CD14-positive monocyte (primary cell): ENCODE results near the gene STK32B. TPM values are rescaled to one million over a fixed set of nuclear protein-coding genes. Genes with fewer than 3 reads are reported as not detected.

Experiments
- DNase-seq, 3 donors: peaks; one replicate each; pipeline ENCODE4 v3.0.0-alpha.2; 2011 to 2022
- H2AFZ ChIP-seq: 2 replicates; pipeline ENCODE4 v1.6.0; 2012; ENCODE audit warnings: mild to moderate bottlenecking, low read depth, low read length, inconsistent platforms; ENCODE audit not compliant: insufficient read depth, poor library complexity, severe bottlenecking
- H3K27ac ChIP-seq, 2 donors: 1 replicate in 1 of 2; 2 replicates in 1 of 2; pipeline ENCODE4 v1.5.1; 2012 to 2013; ENCODE audit warnings: low read length in 2 of 2, control low read depth in 1 of 2, inconsistent platforms in 1 of 2, low read depth in 1 of 2, mild to moderate bottlenecking in 1 of 2
- H3K27me3 ChIP-seq, 2 donors: one replicate each; pipeline versions ENCODE4 v1.6.0 to v1.6.1; 2011 to 2013; ENCODE audit warnings: low read length in 2 of 2; ENCODE audit not compliant: control insufficient read depth in 2 of 2, insufficient read depth in 2 of 2
- H3K36me3 ChIP-seq, 2 donors: replicated peaks in 1 of 2; 1 replicate in 1 of 2; 2 replicates in 1 of 2; pipeline versions ENCODE4 v1.5.1 to v1.6.1; 2012 to 2013; ENCODE audit warnings: low read length in 2 of 2, control low read depth in 1 of 2, inconsistent platforms in 1 of 2, mild to moderate bottlenecking in 1 of 2; ENCODE audit not compliant: insufficient read depth in 2 of 2, control insufficient read depth in 1 of 2
- H3K4me1 ChIP-seq, 2 donors: 1 replicate in 1 of 2; 2 replicates in 1 of 2; pipeline versions ENCODE4 v1.5.1 to v1.6.1; 2012 to 2013; ENCODE audit warnings: low read length in 2 of 2, control low read depth in 1 of 2, inconsistent platforms in 1 of 2, mild to moderate bottlenecking in 1 of 2, moderate library complexity in 1 of 2; ENCODE audit not compliant: insufficient read depth in 2 of 2, control insufficient read depth in 1 of 2
- H3K4me2 ChIP-seq: replicated peaks from 2 replicates; pipeline ENCODE3; 2012; ENCODE audit warnings: low read length, moderate library complexity, mild to moderate bottlenecking; ENCODE audit not compliant: poor library complexity, severe bottlenecking; ENCODE audit errors: extremely low read depth
- H3K4me3 ChIP-seq, 3 experiments: fragments of 200-600 bp in 1 of 3; sonication (generic) in 1 of 3; replicated peaks in 1 of 3; 1 replicate in 2 of 3; 2 replicates in 1 of 3; pipeline ENCODE4 v1.5.1; 2011 to 2013; ENCODE audit warnings: low read length in 3 of 3, mild to moderate bottlenecking in 3 of 3, control low read depth in 2 of 3, low read depth in 2 of 3, inconsistent platforms in 1 of 3, moderate library complexity in 1 of 3
- H3K79me2 ChIP-seq: 2 replicates; pipeline ENCODE4 v1.6.0; 2012; ENCODE audit warnings: mild to moderate bottlenecking, control low read depth, inconsistent platforms, low read length, moderate library complexity; ENCODE audit not compliant: insufficient read depth
- H3K9ac ChIP-seq: 2 replicates; pipeline ENCODE4 v1.6.0; 2017; ENCODE audit warnings: low read length, mild to moderate bottlenecking; ENCODE audit not compliant: insufficient read depth, poor library complexity, severe bottlenecking
- H3K9me3 ChIP-seq, 2 donors: replicated peaks in 1 of 2; 1 replicate in 1 of 2; 2 replicates in 1 of 2; pipeline versions ENCODE4 v1.5.1 to v1.6.1; 2012 to 2013; ENCODE audit warnings: low read length in 2 of 2, control low read depth in 1 of 2; ENCODE audit not compliant: control insufficient read depth in 1 of 2, insufficient read depth in 1 of 2
- H4K20me1 ChIP-seq: 2 replicates; pipeline ENCODE4 v1.6.0; 2012; ENCODE audit warnings: mild to moderate bottlenecking, low read length, control low read depth, moderate library complexity; ENCODE audit not compliant: insufficient read depth
- H3K27ac Mint-ChIP-seq, 7 donors: one replicate each; pipeline ENCODE4 v1.8.0; 2020; ENCODE audit warnings: mild to moderate bottlenecking in 7 of 7, mixed read lengths in 7 of 7, moderate library complexity in 6 of 7, inconsistent platforms in 2 of 7
- H3K27me3 Mint-ChIP-seq, 3 donors: one replicate each; pipeline ENCODE4 v1.8.0; 2021 to 2022; ENCODE audit warnings: low read depth in 3 of 3, mild to moderate bottlenecking in 3 of 3, mixed read lengths in 3 of 3, moderate library complexity in 3 of 3, inconsistent platforms in 1 of 3
- H3K36me3 Mint-ChIP-seq, 2 donors: one replicate each; pipeline ENCODE4 v1.8.0; 2020; ENCODE audit warnings: mixed read lengths in 2 of 2, inconsistent platforms in 1 of 2, mild to moderate bottlenecking in 1 of 2
- H3K4me1 Mint-ChIP-seq: one replicate; pipeline ENCODE4 v1.8.0; 2020; ENCODE audit warnings: mild to moderate bottlenecking, mixed read lengths
- H3K4me3 Mint-ChIP-seq, 2 donors: one replicate each; pipeline ENCODE4 v1.8.0; 2020; ENCODE audit warnings: mild to moderate bottlenecking in 2 of 2, mixed read lengths in 2 of 2, moderate library complexity in 1 of 2
- H3K9me3 Mint-ChIP-seq, 7 donors: one replicate each; pipeline ENCODE4 v1.8.0; 2020 to 2022; ENCODE audit warnings: mixed read lengths in 7 of 7, mild to moderate bottlenecking in 6 of 7, moderate library complexity in 6 of 7, inconsistent platforms in 2 of 7
- WGBS: methylation state at CpG from one replicate; pipeline ENCODE4 v1.1.5; 2013; ENCODE audit warnings: missing lambda C conversion rate; ENCODE audit not compliant: insufficient coverage; 5-methylcytosine and 5-hydroxymethylcytosine counted together
- intact Hi-C, 2 donors: fragments of 100-400 bp; cut with micrococcal nuclease; formaldehyde crosslinking; loops; one replicate each; pipeline versions ENCODE4 v1.15.0 to v1.15.1; 2023
- polyA plus RNA-seq, 3 donors: library from polyadenylated mRNA; depleted of rRNA in 1 of 3; unstranded in 2 of 3; stranded (reverse) in 1 of 3; fragments of 300-500 nt in 2 of 3; fragments of >200 nt in 1 of 3; fragmentation: Illumina TruSeq in 2 of 3; gene quantifications; 1 replicate in 2 of 3; 2 replicates in 1 of 3; pipeline ENCODE4 v1.2.3, GENCODE V29; 2012 to 2021
- TF ChIP-seq, protein P1 (sequence below): fragments of 200-600 bp; IDR thresholded peaks from one replicate; pipeline ENCODE4 v1.8.0; 2022; ENCODE audit warnings: antibody characterized with exemption, mild to moderate bottlenecking

Gene STK32B
- polyA plus RNA-seq, 3 donors, result 0.61 to 1.7 (median 0.75) TPM

DNA sequence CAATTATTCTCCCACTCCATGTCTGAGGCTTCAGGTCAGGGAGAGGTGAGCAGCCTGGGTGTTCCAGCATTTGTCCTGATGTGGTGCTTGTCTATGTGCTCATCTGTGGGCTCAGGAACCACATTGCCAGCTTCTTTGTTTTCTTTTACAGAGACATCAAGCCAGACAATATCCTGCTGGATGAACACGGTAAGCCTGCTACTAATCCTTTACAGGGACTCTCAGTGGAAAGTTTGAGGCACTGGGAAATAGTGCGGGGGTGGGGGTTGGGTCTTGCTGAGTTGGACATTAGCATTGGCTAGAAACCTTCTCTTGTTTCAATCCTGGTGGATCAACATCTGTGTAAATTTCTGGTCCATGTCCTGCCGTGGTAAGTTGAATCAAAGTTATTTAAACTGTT lies 346.8 kb downstream of the STK32B start:
- intact Hi-C loops, result no loop called here
- Histone ChIP-seq H3K4me2 (no peak overlapping the region), H3K9me3 (peaks cover 10 to 13% of the 10 kb centered on the region in 2 donors), H4K20me1 (no peaks in the 10 kb centered on the region), H2AFZ (no peak overlapping the region), H3K79me2 (no peaks in the 10 kb centered on the region), H3K27me3 (no peaks in the 10 kb centered on the region), H3K4me1 (no peaks in the 10 kb centered on the region), H3K9ac (no peak overlapping the region), H3K27ac (no peak overlapping the region), H3K4me3 (no peak overlapping the region), H3K36me3 (no peaks in the 10 kb centered on the region)
- no peak overlapping the region for H3K4me3 Mint-ChIP-seq
- DNase-seq, result no peak
- no CpG with 5 or more reads among the region's 3 CpGs for WGBS
- H3K27me3 Mint-ChIP-seq, result peaks cover 0 to 3% (median 1%) of the 10 kb centered on the region in 3 donors
- TF ChIP-seq, protein P1, sequence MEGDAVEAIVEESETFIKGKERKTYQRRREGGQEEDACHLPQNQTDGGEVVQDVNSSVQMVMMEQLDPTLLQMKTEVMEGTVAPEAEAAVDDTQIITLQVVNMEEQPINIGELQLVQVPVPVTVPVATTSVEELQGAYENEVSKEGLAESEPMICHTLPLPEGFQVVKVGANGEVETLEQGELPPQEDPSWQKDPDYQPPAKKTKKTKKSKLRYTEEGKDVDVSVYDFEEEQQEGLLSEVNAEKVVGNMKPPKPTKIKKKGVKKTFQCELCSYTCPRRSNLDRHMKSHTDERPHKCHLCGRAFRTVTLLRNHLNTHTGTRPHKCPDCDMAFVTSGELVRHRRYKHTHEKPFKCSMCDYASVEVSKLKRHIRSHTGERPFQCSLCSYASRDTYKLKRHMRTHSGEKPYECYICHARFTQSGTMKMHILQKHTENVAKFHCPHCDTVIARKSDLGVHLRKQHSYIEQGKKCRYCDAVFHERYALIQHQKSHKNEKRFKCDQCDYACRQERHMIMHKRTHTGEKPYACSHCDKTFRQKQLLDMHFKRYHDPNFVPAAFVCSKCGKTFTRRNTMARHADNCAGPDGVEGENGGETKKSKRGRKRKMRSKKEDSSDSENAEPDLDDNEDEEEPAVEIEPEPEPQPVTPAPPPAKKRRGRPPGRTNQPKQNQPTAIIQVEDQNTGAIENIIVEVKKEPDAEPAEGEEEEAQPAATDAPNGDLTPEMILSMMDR, result no peak
- H3K9me3 Mint-ChIP-seq, result peaks cover 2 to 13% (median 8%) of the 10 kb centered on the region in 7 donors
- no peak overlapping the region for H3K27ac Mint-ChIP-seq
- no peaks in the 10 kb centered on the region for H3K4me1 Mint-ChIP-seq
- no peaks in the 10 kb centered on the region for H3K36me3 Mint-ChIP-seq

- WGBS, result 100% methylated on average over 1 of the region's 4 CpGs
- Mint-ChIP-seq H3K4me3 (no peak overlapping the region), H3K4me1 (no peaks in the 10 kb centered on the region), H3K36me3 (no peaks in the 10 kb centered on the region), H3K27me3 (peaks cover 0 to 3% (median 1%) of the 10 kb centered on the region in 3 donors), H3K27ac (no peak overlapping the region), H3K9me3 (peaks cover 4 to 14% (median 11%) of the 10 kb centered on the region in 7 donors)
- Histone ChIP-seq H3K4me1 (no peaks in the 10 kb centered on the region), H3K4me2 (no peak overlapping the region), H4K20me1 (no peaks in the 10 kb centered on the region), H3K27ac (no peak overlapping the region), H3K4me3 (no peak overlapping the region), H3K27me3 (no peaks in the 10 kb centered on the region), H3K9ac (no peak overlapping the region), H3K79me2 (no peaks in the 10 kb centered on the region), H2AFZ (no peak overlapping the region), H3K36me3 (no peaks in the 10 kb centered on the region), H3K9me3 (peaks cover 10 to 22% of the 10 kb centered on the region in 2 donors)
- DNase-seq, result no peak
- intact Hi-C loops, result no loop called here
- TF ChIP-seq, protein P1, result no peak
These were observed 347.8 kb downstream of the STK32B start for GRCh38 chr4:5399124-5399523.
